ENCODE measurements around the gene FARS2. TPM values are rescaled to one million over a fixed set of nuclear protein-coding genes. Genes with fewer than 3 reads are reported as not detected.

Gene FARS2
- total and polyA plus RNA-seq, 9 of the 15 experiments (the other 6 are each of a cell fraction or from before 2014, with no cell fraction given): 16.5 to 62.2 (median 27.0) TPM

DNA sequence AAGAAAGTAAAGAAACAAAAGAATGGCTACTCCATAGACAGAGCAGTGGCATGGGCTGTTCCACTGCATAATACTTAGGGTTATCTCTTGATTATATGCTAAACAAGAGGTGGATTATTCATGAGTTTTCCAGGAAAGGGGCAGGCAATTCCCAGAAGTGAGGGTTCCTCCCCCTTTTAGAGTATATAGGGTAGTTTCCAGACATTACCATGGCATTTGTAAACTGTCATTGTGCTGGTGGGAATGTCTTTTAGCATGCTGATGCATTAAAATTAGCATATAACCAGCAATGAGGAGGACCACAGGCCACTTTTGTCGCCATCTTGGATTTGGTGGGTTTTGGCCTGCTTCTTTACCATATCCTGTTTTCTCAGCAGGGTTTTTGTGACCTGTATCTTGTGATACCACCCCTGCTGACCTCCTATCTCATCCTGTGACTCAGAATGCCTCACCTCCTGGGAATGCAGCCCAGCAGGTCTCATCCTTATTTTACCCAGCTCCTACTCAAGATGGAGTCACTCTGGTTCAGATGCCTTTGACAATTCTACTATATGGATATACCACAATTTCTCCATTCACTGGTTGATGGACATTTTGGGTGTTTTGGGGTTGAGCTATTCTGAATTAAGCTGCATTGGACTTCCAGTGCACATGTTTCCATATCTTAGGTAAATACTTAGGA lies 280.6 kb downstream of the FARS2 start (continued):
- TF ChIP-seq NR2C2 (CRISPR knock-in tag; IDR thresholded peaks at IDR 0.05) (no peak), NR2C2 (tag; IDR thresholded peaks at IDR 0.05) (peak; percentile 67), ZC3H4 (CRISPR knock-in tag; IDR thresholded peaks at IDR 0.05; ENCODE audit: borderline replicate concordance) (no peak), ZNF668 (CRISPR knock-in tag; IDR thresholded peaks at IDR 0.05) (no peak), PHF21A (IDR thresholded peaks at IDR 0.05; ENCODE audit: borderline replicate concordance, low read depth) (no peak), CBX5 (IDR thresholded peaks at IDR 0.05; ENCODE audit: borderline replicate concordance, low read depth) (no peak), HMG20B (CRISPR knock-in tag; IDR thresholded peaks at IDR 0.05) (no peak), NONO (IDR thresholded peaks at IDR 0.05; ENCODE audit: low read depth in 2 of 2, low read length in 1 of 2) (no peak), ZNF766 (CRISPR knock-in tag; conservative IDR thresholded peaks at IDR 0.05) (no peak), MYBL2 (IDR thresholded peaks at IDR 0.05; ENCODE audit: low read depth) (no peak), MYBL2 (CRISPR knock-in tag; IDR thresholded peaks at IDR 0.05; ENCODE audit: borderline replicate concordance) (no peak), TCFL5 (CRISPR knock-in tag; conservative IDR thresholded peaks at IDR 0.05) (no peak), KLF10 (CRISPR knock-in tag; IDR thresholded peaks at IDR 0.05) (no peak), CBFA2T2 (conservative IDR thresholded peaks at IDR 0.05) (peak; percentile 52), SAP30 (IDR thresholded peaks at IDR 0.05; ENCODE audit: borderline replicate concordance, insufficient read depth, low read depth, low read length, poor library complexity, severe bottlenecking) (no peak), HDAC8 (tag; IDR thresholded peaks at IDR 0.05) (peak; percentile 93), ERF (CRISPR knock-in tag; IDR thresholded peaks at IDR 0.05) (no peak), EP400 (IDR thresholded peaks at IDR 0.05) (peak; percentile 15; the same call in 1 of the 2 replicates), RBM17 (IDR thresholded peaks at IDR 0.05; ENCODE audit: borderline replicate concordance, low read depth, low read length) (no peak)
- TF ChIP-seq, protein P1, sequence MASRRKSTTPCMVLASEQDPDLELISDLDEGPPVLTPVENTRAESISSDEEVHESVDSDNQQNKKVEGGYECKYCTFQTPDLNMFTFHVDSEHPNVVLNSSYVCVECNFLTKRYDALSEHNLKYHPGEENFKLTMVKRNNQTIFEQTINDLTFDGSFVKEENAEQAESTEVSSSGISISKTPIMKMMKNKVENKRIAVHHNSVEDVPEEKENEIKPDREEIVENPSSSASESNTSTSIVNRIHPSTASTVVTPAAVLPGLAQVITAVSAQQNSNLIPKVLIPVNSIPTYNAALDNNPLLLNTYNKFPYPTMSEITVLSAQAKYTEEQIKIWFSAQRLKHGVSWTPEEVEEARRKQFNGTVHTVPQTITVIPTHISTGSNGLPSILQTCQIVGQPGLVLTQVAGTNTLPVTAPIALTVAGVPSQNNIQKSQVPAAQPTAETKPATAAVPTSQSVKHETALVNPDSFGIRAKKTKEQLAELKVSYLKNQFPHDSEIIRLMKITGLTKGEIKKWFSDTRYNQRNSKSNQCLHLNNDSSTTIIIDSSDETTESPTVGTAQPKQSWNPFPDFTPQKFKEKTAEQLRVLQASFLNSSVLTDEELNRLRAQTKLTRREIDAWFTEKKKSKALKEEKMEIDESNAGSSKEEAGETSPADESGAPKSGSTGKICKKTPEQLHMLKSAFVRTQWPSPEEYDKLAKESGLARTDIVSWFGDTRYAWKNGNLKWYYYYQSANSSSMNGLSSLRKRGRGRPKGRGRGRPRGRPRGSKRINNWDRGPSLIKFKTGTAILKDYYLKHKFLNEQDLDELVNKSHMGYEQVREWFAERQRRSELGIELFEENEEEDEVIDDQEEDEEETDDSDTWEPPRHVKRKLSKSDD (conservative IDR thresholded peaks at IDR 0.05; ENCODE audit: low read length): no peak
- TF ChIP-seq, protein P2, sequence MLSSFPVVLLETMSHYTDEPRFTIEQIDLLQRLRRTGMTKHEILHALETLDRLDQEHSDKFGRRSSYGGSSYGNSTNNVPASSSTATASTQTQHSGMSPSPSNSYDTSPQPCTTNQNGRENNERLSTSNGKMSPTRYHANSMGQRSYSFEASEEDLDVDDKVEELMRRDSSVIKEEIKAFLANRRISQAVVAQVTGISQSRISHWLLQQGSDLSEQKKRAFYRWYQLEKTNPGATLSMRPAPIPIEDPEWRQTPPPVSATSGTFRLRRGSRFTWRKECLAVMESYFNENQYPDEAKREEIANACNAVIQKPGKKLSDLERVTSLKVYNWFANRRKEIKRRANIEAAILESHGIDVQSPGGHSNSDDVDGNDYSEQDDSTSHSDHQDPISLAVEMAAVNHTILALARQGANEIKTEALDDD (IDR thresholded peaks at IDR 0.05): no peak
- TF ChIP-seq, protein P3, sequence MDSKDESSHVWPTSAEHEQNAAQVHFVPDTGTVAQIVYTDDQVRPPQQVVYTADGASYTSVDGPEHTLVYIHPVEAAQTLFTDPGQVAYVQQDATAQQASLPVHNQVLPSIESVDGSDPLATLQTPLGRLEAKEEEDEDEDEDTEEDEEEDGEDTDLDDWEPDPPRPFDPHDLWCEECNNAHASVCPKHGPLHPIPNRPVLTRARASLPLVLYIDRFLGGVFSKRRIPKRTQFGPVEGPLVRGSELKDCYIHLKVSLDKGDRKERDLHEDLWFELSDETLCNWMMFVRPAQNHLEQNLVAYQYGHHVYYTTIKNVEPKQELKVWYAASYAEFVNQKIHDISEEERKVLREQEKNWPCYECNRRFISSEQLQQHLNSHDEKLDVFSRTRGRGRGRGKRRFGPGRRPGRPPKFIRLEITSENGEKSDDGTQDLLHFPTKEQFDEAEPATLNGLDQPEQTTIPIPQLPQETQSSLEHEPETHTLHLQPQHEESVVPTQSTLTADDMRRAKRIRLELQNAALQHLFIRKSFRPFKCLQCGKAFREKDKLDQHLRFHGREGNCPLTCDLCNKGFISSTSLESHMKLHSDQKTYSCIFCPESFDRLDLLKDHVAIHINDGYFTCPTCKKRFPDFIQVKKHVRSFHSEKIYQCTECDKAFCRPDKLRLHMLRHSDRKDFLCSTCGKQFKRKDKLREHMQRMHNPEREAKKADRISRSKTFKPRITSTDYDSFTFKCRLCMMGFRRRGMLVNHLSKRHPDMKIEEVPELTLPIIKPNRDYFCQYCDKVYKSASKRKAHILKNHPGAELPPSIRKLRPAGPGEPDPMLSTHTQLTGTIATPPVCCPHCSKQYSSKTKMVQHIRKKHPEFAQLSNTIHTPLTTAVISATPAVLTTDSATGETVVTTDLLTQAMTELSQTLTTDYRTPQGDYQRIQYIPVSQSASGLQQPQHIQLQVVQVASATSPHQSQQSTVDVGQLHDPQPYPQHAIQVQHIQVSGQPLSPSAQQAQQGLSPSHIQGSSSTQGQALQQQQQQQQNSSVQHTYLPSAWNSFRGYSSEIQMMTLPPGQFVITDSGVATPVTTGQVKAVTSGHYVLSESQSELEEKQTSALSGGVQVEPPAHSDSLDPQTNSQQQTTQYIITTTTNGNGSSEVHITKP (IDR thresholded peaks at IDR 0.05; ENCODE audit: partially characterized antibody): peak; percentile 22
